Endothelial cell of umbilical vein (primary cell): ENCODE results near the gene PAK5. TPM values are rescaled to one million over a fixed set of nuclear protein-coding genes. Genes with fewer than 3 reads are reported as not detected.

Experiments used
- BruUV-seq: library from RNA; stranded (reverse); fragments of 400-500 nt; replicated peaks from 2 replicates; lab custom pipeline; 2021; lab: Mats Ljungman, UMichigan
- CTCF ChIA-PET: fragments of 300-600, 350-600 bp; sonication (Branson Sonifier 250); formaldehyde crosslinking; loops from one replicate; lab custom pipeline; 2021; ENCODE audit warnings: antibody characterized with exemption, inconsistent platforms; lab: Charles Lee
- POLR2A ChIA-PET: fragments of 300-600, 350-600 bp; sonication (Branson Sonifier 250); formaldehyde crosslinking; loops from one replicate; lab custom pipeline; 2021; ENCODE audit warnings: antibody characterized with exemption, inconsistent platforms; lab: Charles Lee
- DNase-seq: peaks from one replicate; pipeline ENCODE4 v3.0.0-alpha.2; 2011; ENCODE audit warnings: low read depth, low spot score
- FAIRE-seq: peaks from 2 replicates; lab custom pipeline; 2011; peaks lifted over from hg19 to GRCh38; lab: Jason Lieb, UNC
- H2AFZ ChIP-seq: 2 replicates; pipeline ENCODE4 v1.6.0; 2012; ENCODE audit warnings: low read depth, low read length, control low read depth, inconsistent platforms
- H3K27ac ChIP-seq: 2 replicates; pipeline ENCODE4 v1.5.1; 2011; ENCODE audit warnings: low read depth, mild to moderate bottlenecking, control low read depth, low read length, moderate library complexity; ENCODE audit not compliant: insufficient read depth
- H3K27me3 ChIP-seq, 2 experiments: 2 replicates each; pipeline versions ENCODE4 v1.6.0 to v1.6.1; 2011; ENCODE audit warnings: low read length in 2 of 2, mixed read lengths in 1 of 2; ENCODE audit not compliant: control insufficient read depth in 2 of 2, insufficient read depth in 2 of 2
- H3K36me3 ChIP-seq, 2 experiments: 2 replicates in 1 of 2; 3 replicates in 1 of 2; pipeline ENCODE4 v1.5.1; 2011; ENCODE audit warnings: low read length in 2 of 2, mild to moderate bottlenecking in 1 of 2, moderate library complexity in 1 of 2; ENCODE audit not compliant: control insufficient read depth in 2 of 2, insufficient read depth in 2 of 2; ENCODE audit errors: extremely low read depth in 1 of 2
- H3K4me1 ChIP-seq: 3 replicates; pipeline ENCODE4 v1.5.1; 2011; ENCODE audit warnings: mild to moderate bottlenecking, low read length; ENCODE audit not compliant: control insufficient read depth, insufficient read depth; ENCODE audit errors: extremely low read depth
- H3K4me2 ChIP-seq: 2 replicates; pipeline ENCODE4 v1.6.1; 2011; ENCODE audit warnings: low read length, control low read depth, mixed read lengths; ENCODE audit not compliant: insufficient read depth
- H3K4me3 ChIP-seq, 3 experiments: fragments of 200-600 bp in 1 of 3; sonication (generic), shearing (Covaris generic) in 1 of 3; replicated peaks in 1 of 3; 2 replicates each; pipeline ENCODE4 v1.5.1; 2011 to 2016; ENCODE audit warnings: control low read depth in 3 of 3, low read length in 3 of 3, mild to moderate bottlenecking in 2 of 3, inconsistent platforms in 1 of 3, low read depth in 1 of 3, moderate library complexity in 1 of 3; ENCODE audit not compliant: insufficient read depth in 1 of 3
- H3K79me2 ChIP-seq: 2 replicates; pipeline ENCODE4 v1.6.0; 2012; ENCODE audit warnings: low read length, inconsistent platforms; ENCODE audit not compliant: control insufficient read depth, insufficient read depth
- H3K9ac ChIP-seq: replicated peaks from 2 replicates; pipeline ENCODE3; 2011; ENCODE audit warnings: low read length, control low read depth; ENCODE audit not compliant: insufficient read depth; ENCODE audit errors: extremely low read depth
- H3K9me1 ChIP-seq: replicated peaks from 3 replicates; pipeline ENCODE4 v1.6.0; 2011; ENCODE audit warnings: mild to moderate bottlenecking, low read length; ENCODE audit not compliant: control insufficient read depth, insufficient read depth; ENCODE audit errors: extremely low read depth
- H3K9me3 ChIP-seq: replicated peaks from 2 replicates; pipeline ENCODE4 v1.5.1; 2012; ENCODE audit warnings: low read length, inconsistent platforms; ENCODE audit not compliant: control insufficient read depth, insufficient read depth
- H4K20me1 ChIP-seq: replicated peaks from 2 replicates; pipeline ENCODE3; 2011; ENCODE audit warnings: mild to moderate bottlenecking, low read length; ENCODE audit not compliant: control insufficient read depth, insufficient read depth; ENCODE audit errors: extremely low read depth
- CTCF ChIP-seq, 2 donors: IDR thresholded peaks; 1 replicate in 1 of 2; 2 replicates in 1 of 2; pipeline ENCODE4 v1.5.1; 2011; ENCODE audit warnings: low read length in 2 of 2, mild to moderate bottlenecking in 2 of 2, moderate library complexity in 2 of 2, control low read depth in 1 of 2, inconsistent platforms in 1 of 2, low read depth in 1 of 2; ENCODE audit not compliant: insufficient read depth in 1 of 2; ENCODE audit errors: extremely low read depth in 1 of 2
- EZH2 ChIP-seq: IDR thresholded peaks from 2 replicates; pipeline ENCODE4 v1.6.1; 2012; ENCODE audit warnings: borderline replicate concordance, low read depth, mild to moderate bottlenecking, moderate library complexity, low read length, inconsistent platforms; ENCODE audit not compliant: severe bottlenecking
- FOS ChIP-seq: IDR thresholded peaks from 2 replicates; pipeline ENCODE4 v1.6.1; 2011; ENCODE audit warnings: mild to moderate bottlenecking, low read length, moderate library complexity, borderline replicate concordance; ENCODE audit not compliant: insufficient read depth
- GATA2 ChIP-seq: IDR thresholded peaks from 2 replicates; pipeline ENCODE4 v1.7.0; 2011; ENCODE audit warnings: low read depth, mild to moderate bottlenecking, moderate library complexity, mixed read lengths, low read length; ENCODE audit not compliant: insufficient read length, insufficient read depth
- JUN ChIP-seq: IDR thresholded peaks from 2 replicates; pipeline ENCODE4 v1.6.1; 2011; ENCODE audit warnings: borderline replicate concordance, low read depth; ENCODE audit not compliant: insufficient read length, insufficient read depth
- MAX ChIP-seq: IDR thresholded peaks from 2 replicates; pipeline ENCODE4 v1.6.1; 2011; ENCODE audit not compliant: insufficient read depth, insufficient read length
- MYC ChIP-seq: IDR thresholded peaks from one replicate; pipeline ENCODE4 v1.6.1; 2011; ENCODE audit warnings: mild to moderate bottlenecking, low read depth, low read length
- POLR2A ChIP-seq: IDR thresholded peaks from 2 replicates; pipeline ENCODE4 v1.6.1; 2012; ENCODE audit warnings: low read depth, mild to moderate bottlenecking, control low read depth, low read length
- POLR2AphosphoS5 ChIP-seq: IDR thresholded peaks from 2 replicates; pipeline ENCODE4 v1.6.1; 2012; ENCODE audit warnings: low read depth, mild to moderate bottlenecking, control low read depth, low read length, moderate library complexity; ENCODE audit not compliant: insufficient read depth
- dilution Hi-C: fragments of 300-500 bp; cut with MboI; formaldehyde crosslinking; loops from one replicate; pipeline ENCODE4 v1.15.0; 2019; ENCODE audit warnings: low sequenced_read_pairs; ENCODE audit not compliant: extremely low pct_ligation_motif_present
- intact Hi-C: fragments of 100-400 bp; cut with micrococcal nuclease; formaldehyde crosslinking; loops from one replicate; pipeline ENCODE4 v1.10.0; 2022
- polyA plus RNA-seq, 4 experiments: library from polyadenylated mRNA; depleted of rRNA in 3 of 4; stranded (reverse) in 3 of 4; unstranded in 1 of 4; fragments of >200 nt; gene quantifications; 2 replicates each; pipeline versions ENCODE4 v1.2.1 to v1.2.3, GENCODE V29; 2011 to 2012; ENCODE audit warnings: missing spikeins in 1 of 4
- total RNA-seq: library from RNA; stranded (reverse); gene quantifications from 2 replicates; pipeline ENCODE4 v1.2.3, GENCODE V29; 2021

Gene PAK5
- total and polyA plus RNA-seq, 2 donors (not counting 3 experiments of a cell fraction or from before 2014, with no cell fraction given) = not detected

DNA sequence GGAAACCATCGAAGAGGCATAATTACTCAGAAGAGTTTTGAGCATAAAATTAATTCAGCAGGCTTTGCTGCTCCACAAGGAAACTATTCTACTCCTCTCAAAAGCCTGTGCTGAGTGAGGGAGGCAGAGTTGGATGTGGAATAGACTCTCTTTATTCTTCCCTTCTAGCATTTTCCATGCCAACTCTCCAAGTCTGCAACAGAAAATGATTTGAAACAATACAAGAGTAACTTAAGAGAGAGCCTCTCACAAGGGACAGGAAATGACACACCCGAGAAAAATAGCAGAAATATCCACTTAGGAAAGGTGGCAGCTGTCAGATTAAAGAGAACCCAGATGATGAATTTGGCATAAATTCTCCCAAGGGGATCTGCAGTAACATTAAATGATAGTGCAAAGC, 350.8 kb downstream of the PAK5 start:
- no TSS peak for BruUV-seq
- Histone ChIP-seq H3K9me3 (no peaks in the 10 kb centered on the region), H3K4me3 (no peak overlapping the region), H4K20me1 (no peaks in the 10 kb centered on the region), H3K9me1 (no peaks in the 10 kb centered on the region), H3K4me2 (no peak overlapping the region), H3K27ac (no peak overlapping the region), H3K27me3 (no peaks in the 10 kb centered on the region), H3K9ac (no peak overlapping the region), H2AFZ (no peak overlapping the region), H3K4me1 (no peaks in the 10 kb centered on the region), H3K79me2 (no peaks in the 10 kb centered on the region), H3K36me3 (no peaks in the 10 kb centered on the region)
- POLR2A ChIA-PET = no interaction called here
- intact Hi-C loops = no loop called here
- DNase-seq (no peak), FAIRE-seq (no peak)
- no peak for TF ChIP-seq POLR2A
- TF ChIP-seq POLR2AphosphoS5 = no peak
- no peak for TF ChIP-seq MAX
- TF ChIP-seq JUN = no peak
- TF ChIP-seq GATA2 = no peak
- no peak for TF ChIP-seq FOS
- TF ChIP-seq EZH2 = no peak
- TF ChIP-seq MYC = no peak
- TF ChIP-seq CTCF (IDR thresholded peaks at IDR 0.05; ENCODE audit: extremely low read depth in 1 of 2, insufficient read depth in 1 of 2, low read depth in 1 of 2, low read length in 2 of 2) = no peak
- dilution Hi-C loops = no loop called here
- CTCF ChIA-PET = no interaction called here

Other genes starting within 250 kb of the PAK5 start
- gene ANKEF1, start 195.9 kb upstream of the PAK5 start, total RNA-seq = 1.8 and 2.4 TPM in 2 replicates
- gene ANKEF1, start 195.9 kb upstream of the PAK5 start, polyA plus RNA-seq = 0.58 and 0.65 TPM in 2 replicates